GM13977 (cell line): ENCODE results near the gene MFSD2A.

ENCODE experiments used
- DNase-seq: peaks from one replicate; pipeline ENCODE4 v3.0.0; 2012; ENCODE audit warnings: low spot score
- in situ Hi-C: fragments of 300-500 bp; cut with MboI; formaldehyde crosslinking; loops from one replicate; pipeline ENCODE4 v1.12.0; 2022; ENCODE audit warnings: low sequenced_read_pairs, low pct_unique_long_range_greater_than_20kb, mixed read lengths, inconsistent platforms; ENCODE audit not compliant: unreplicated experiment
- TF ChIP-seq, protein P1 (sequence below): IDR thresholded peaks from 2 replicates; pipeline ENCODE4 v1.5.1; 2012; ENCODE audit warnings: mild to moderate bottlenecking, control low read depth; ENCODE audit not compliant: insufficient read depth; ENCODE audit errors: extremely low read depth, missing control alignments

The MFSD2A gene

DNA sequence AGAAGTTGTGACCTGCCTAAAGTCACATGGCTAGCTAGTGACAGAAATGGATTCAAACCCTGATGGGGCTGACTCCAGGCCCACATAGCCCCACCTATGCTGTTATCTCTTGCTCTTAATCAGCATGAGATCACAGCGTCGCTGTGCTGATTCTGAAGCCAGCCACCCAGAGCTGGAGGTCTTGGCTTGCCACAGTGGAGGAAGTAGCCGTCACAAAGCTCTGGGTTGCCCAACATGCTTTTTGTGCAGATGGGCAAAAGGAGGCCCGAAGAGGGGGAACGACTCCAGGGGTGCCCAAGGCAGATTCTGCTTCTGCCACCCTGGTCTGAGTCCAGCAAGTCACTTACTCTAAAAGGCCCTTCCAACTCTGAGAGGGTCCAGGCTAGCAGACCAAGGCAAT lies 14.7 kb upstream of the MFSD2A start:
- TF ChIP-seq, protein P1, sequence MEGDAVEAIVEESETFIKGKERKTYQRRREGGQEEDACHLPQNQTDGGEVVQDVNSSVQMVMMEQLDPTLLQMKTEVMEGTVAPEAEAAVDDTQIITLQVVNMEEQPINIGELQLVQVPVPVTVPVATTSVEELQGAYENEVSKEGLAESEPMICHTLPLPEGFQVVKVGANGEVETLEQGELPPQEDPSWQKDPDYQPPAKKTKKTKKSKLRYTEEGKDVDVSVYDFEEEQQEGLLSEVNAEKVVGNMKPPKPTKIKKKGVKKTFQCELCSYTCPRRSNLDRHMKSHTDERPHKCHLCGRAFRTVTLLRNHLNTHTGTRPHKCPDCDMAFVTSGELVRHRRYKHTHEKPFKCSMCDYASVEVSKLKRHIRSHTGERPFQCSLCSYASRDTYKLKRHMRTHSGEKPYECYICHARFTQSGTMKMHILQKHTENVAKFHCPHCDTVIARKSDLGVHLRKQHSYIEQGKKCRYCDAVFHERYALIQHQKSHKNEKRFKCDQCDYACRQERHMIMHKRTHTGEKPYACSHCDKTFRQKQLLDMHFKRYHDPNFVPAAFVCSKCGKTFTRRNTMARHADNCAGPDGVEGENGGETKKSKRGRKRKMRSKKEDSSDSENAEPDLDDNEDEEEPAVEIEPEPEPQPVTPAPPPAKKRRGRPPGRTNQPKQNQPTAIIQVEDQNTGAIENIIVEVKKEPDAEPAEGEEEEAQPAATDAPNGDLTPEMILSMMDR: no peak
- DNase-seq: no peak
- in situ Hi-C loops: no loop called here

DNA sequence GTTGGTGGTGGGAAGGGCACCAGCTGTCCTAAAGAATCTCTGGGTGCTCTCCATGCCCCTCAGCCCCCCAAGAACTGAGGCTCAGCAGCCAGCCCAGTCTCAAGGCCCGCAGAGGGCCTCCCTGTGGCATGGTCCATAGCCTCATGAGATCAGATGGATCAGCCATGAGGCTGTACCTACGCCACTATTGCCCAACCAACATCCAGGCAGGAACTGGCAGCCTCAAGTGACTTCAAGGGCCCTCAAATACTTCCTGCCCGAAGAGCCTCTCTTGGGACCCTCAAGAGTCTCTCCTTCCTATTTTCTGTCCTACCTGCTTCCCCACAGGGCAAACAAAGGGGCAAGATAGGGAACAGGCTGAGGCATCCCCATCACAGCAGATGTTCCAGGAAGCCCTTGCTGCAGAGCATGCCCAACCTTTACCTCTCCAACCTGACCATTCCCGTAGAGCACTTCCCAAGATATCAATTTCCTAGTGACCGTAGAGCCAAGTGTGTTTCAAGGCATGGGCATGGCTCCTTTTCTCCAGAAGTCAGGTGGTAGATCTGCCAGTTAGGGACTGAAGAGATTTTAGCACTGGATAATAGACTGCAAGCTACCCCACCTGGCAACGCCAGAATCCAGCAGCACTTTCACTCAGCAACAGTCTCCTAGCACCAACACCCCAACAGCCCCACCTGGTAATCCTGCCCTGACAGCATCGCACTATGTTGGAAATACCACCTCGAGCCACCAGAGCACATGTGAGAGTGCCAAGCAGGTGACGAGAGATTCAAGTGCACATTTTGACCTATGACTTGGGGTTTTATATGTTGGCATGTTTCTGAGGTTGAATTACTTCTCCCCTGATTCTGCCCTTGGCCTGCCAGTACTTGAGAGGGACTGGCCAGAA lies 13.7 kb upstream of the MFSD2A start:
- in situ Hi-C loops: no loop called here
- TF ChIP-seq, protein P1: no peak
- DNase-seq: no peak

DNA sequence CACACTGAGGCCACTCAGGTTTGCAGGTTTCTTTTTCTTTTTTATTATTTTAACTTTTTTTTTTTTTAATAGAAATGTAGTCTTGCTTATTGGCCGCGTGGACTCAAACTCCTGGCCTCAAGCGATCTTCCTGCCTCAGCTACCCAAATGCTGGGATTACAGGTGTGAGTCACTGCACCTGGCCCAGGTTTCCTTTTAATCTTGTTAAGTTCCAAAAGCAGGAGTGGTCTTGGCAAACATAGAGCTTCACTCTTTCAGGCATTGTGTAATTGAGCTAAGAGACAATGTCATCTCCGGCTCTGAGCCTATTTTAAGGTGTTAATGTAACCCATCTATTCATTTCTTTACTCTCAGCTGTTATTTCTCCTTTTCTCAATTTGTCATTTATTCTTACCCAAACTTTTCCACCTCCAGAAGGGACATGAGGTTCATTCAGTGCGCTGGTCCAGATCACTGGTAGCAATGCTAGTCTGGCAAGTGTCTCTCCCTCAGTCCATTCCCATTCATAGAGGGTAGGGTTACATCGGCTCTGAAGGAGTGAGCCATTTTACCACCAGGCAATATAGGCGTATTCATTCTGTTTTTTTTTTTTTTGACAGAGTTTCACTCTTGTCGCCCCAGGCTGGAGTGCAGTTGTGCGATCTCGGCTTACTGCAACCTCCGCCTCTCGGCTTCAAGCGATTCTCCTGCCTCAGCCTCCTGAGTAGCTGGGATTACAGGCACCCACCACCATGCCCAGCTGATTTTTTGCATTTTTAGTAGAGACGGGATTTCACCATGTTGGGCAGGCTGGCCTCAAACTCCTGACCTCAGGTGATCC lies 11.3 kb upstream of the MFSD2A start:
- TF ChIP-seq, protein P1: no peak
- DNase-seq: no peak
- in situ Hi-C loops: no loop called here

DNA sequence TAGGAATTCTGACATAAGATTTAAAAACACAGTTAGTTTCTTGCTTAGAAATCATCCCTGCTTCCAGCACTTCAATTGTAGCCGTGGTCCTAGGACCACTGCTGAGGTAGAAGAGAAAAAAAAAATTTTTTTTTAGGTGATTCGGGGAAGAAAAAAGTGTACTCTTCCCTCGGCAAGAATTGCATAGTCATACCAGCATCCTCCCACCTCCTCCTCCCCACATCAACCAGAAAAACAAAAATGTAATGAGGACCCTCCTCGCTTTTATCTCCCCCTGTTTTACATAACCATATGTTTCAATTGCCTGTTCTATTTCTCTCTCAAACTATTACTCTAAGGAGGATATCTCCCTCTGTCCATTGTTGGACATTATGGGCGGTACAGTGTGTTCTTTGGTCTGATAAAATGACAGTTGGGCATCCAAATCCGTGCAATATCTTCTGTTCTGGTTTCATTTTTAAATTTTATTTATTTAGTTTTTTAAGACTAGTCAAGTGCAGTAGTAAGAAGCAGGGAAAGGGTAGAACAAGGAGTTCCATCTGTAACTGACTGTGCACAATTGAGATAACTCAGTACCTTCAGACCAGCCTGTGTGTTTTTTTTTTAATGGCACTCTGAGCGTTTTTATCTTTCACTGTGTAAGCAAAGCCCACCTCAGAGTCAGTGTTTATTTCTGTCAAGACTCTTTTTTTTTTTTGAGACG lies 10.4 kb upstream of the MFSD2A start:
- DNase-seq: no peak
- TF ChIP-seq, protein P1: no peak
- in situ Hi-C loops: no loop called here

DNA sequence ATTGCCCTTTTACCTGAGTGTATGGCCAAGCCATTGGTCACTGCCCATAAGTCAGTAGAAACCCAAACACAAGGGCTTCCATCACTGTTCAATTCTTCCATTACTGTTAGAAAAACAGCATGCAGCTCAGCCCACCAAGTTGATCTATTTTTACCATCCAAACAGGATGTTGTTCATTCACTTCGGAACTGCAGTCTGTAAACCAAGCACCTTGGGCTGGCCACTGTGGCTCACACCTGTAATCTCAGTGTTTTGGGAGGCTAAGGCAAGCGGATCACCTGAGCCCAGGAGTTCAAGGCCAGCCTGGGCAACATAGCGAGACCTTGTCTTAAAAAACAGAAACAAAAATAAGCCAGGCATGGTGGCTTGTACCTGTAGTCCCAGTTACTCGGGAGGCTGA lies 8.7 kb upstream of the MFSD2A start:
- in situ Hi-C loops: no loop called here
- TF ChIP-seq, protein P1: no peak
- DNase-seq: no peak

DNA sequence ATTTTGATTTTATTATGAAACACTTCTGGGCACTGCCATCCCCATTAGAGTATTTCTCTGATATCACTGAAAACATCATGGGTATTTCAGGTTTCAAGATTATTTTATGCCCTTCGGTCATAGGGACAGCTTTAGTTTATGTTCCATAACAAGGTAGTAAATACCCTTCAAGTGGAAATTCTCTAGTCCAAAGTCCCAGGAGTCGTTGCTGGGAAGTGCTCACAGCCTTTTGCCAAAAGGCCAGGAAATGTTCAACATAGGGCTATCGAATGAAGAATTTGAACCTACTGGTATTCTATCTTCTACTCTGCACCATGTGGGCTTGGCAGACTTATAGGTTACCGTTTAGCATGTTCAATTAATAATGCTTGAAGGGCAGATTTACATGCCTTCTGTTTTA lies 7.7 kb upstream of the MFSD2A start:
- TF ChIP-seq, protein P1: no peak
- no peak for DNase-seq
- in situ Hi-C loops: no loop called here
